ENCODE measurements around the gene MAGI1. TPM values are rescaled to one million over a fixed set of nuclear protein-coding genes. Genes with fewer than 3 reads are reported as not detected.

The MAGI1 gene
- total RNA-seq, 2 donors from 2014 or later = 38.6 to 45.1 TPM

DNA sequence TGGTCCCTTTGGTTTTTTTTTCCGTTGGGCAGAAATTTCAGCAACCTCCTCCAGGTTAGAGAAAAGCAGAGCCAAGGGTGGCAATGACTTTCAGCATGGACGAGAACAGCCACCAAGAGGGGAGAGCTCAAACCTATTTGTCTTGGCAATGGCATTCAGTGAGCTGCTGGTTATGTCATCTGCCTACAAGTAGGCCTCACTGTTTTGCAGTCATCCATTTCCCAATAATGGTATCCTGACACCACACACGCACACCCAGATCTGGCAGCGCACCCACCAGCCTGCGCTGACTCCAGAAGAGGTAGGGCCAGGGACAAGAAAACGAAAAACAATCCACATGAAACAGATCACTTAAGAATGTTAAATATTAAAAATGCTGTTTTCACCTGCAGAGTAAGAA lies 92.3 kb downstream of the MAGI1 start:
- TF ChIP-seq CTCF (conservative IDR thresholded peaks at IDR 0.05) = no peak
- Mint-ChIP-seq H3K36me3 (ENCODE audit: low read depth) (no peaks in the 10 kb centered on the region), H3K27me3 (ENCODE audit: insufficient read depth) (no peaks in the 10 kb centered on the region), H3K4me1 (peaks cover 28% of the 10 kb centered on the region), H3K9me3 (no peaks in the 10 kb centered on the region), H3K27ac (no peak overlapping the region), H3K4me3 (no peak overlapping the region)
- WGBS, 2 experiments (ENCODE audit: insufficient coverage in 1 of 2, insufficient read length in 1 of 2) = 71 to 86% methylated on average over 1 to 4 of the region's 6 CpGs
- H3K9me3 ChIP-seq (ENCODE audit: control insufficient read depth, low read length) = no peaks in the 10 kb centered on the region
- no peaks in the 10 kb centered on the region for H3K27me3 ChIP-seq (ENCODE audit: control insufficient read depth, insufficient read depth, low read length, poor library complexity, severe bottlenecking)
- H3K27ac ChIP-seq (ENCODE audit: low read depth, low read length) = no peak overlapping the region
- no peak overlapping the region for H3K9ac ChIP-seq (ENCODE audit: extremely low read depth, low read length, poor library complexity, severe bottlenecking)
- no peak overlapping the region for H3K4me3 ChIP-seq (ENCODE audit: low read length)
- no peaks in the 10 kb centered on the region for H3K36me3 ChIP-seq (ENCODE audit: control insufficient read depth, insufficient read depth, low read length)
- peak; percentile 41 for DNase-seq
- peaks cover 4% of the 10 kb centered on the region for H3K4me1 ChIP-seq (ENCODE audit: control insufficient read depth, insufficient read depth, low read length)

- Histone ChIP-seq H3K4me1 (ENCODE audit: control insufficient read depth, insufficient read depth, low read length) (peaks cover 4% of the 10 kb centered on the region), H3K9ac (ENCODE audit: extremely low read depth, low read length, poor library complexity, severe bottlenecking) (no peak overlapping the region), H3K4me3 (ENCODE audit: low read length) (no peak overlapping the region), H3K27me3 (ENCODE audit: control insufficient read depth, insufficient read depth, low read length, poor library complexity, severe bottlenecking) (no peaks in the 10 kb centered on the region), H3K27ac (ENCODE audit: low read depth, low read length) (no peak overlapping the region), H3K36me3 (ENCODE audit: control insufficient read depth, insufficient read depth, low read length) (no peaks in the 10 kb centered on the region), H3K9me3 (ENCODE audit: control insufficient read depth, low read length) (no peaks in the 10 kb centered on the region)
- Mint-ChIP-seq H3K27ac (no peak overlapping the region), H3K27me3 (ENCODE audit: insufficient read depth) (no peaks in the 10 kb centered on the region), H3K9me3 (no peaks in the 10 kb centered on the region), H3K4me1 (peaks cover 25% of the 10 kb centered on the region), H3K4me3 (no peak overlapping the region), H3K36me3 (ENCODE audit: low read depth) (no peaks in the 10 kb centered on the region)
- DNase-seq = peak; percentile 43
- no peak for TF ChIP-seq CTCF (conservative IDR thresholded peaks at IDR 0.05)
- 85 to 87% methylated on average over 6 of the region's 6 CpGs for WGBS, 2 experiments (ENCODE audit: insufficient coverage in 1 of 2, insufficient read length in 1 of 2)
These were observed 92.8 kb downstream of the MAGI1 start for GRCh38 chr3:65945953-65946352.

DNA sequence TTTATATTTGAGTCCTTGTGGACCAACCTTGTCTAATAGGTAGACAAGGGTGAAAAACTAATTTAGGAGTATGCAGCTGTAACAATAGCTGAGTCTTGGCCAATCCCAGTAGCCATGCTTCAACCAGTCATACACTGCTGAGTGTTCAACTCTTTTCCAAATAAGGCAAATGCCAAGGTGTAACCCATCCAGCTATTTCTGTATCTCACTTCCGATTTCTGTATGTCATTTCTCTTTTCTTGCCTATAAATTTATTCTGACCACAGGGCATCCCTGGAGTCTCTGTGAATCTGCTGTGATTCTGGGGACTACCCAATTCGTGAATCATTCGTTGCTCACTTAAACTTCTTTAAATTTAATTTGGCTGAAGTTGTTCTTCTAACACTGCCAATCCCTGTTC lies 93.2 kb downstream of the MAGI1 start:
- Histone ChIP-seq H3K27me3 (ENCODE audit: control insufficient read depth, insufficient read depth, low read length, poor library complexity, severe bottlenecking) (no peaks in the 10 kb centered on the region), H3K9me3 (ENCODE audit: control insufficient read depth, low read length) (no peaks in the 10 kb centered on the region), H3K27ac (ENCODE audit: low read depth, low read length) (no peak overlapping the region), H3K4me1 (ENCODE audit: control insufficient read depth, insufficient read depth, low read length) (peaks cover 4% of the 10 kb centered on the region), H3K36me3 (ENCODE audit: control insufficient read depth, insufficient read depth, low read length) (no peaks in the 10 kb centered on the region), H3K4me3 (ENCODE audit: low read length) (no peak overlapping the region), H3K9ac (ENCODE audit: extremely low read depth, low read length, poor library complexity, severe bottlenecking) (no peak overlapping the region)
- TF ChIP-seq CTCF (conservative IDR thresholded peaks at IDR 0.05) = no peak
- WGBS, 2 experiments (ENCODE audit: insufficient coverage in 1 of 2, insufficient read length in 1 of 2) = 94 to 97% methylated on average over 2 to 3 of the region's 3 CpGs
- Mint-ChIP-seq H3K27ac (no peak overlapping the region), H3K4me3 (no peak overlapping the region), H3K36me3 (ENCODE audit: low read depth) (no peaks in the 10 kb centered on the region), H3K9me3 (no peaks in the 10 kb centered on the region), H3K27me3 (ENCODE audit: insufficient read depth) (no peaks in the 10 kb centered on the region), H3K4me1 (peaks cover 24% of the 10 kb centered on the region)
- DNase-seq = peak; percentile 5
